HCT116 (cell line): Measurements from ENCODE around the gene KAZN.

ENCODE experiments used
- ATF3 ChIP-seq: IDR thresholded peaks from 2 replicates; pipeline ENCODE4 v1.6.1; 2012
- EZH2 ChIP-seq: fragments of 200-600 bp; sonication (generic); IDR thresholded peaks from 2 replicates; pipeline ENCODE4 v1.6.1; 2017; ENCODE audit warnings: antibody characterized with exemption, mixed run types
- EZH2phosphoT487 ChIP-seq: fragments of 200-600 bp; IDR thresholded peaks from 2 replicates; pipeline ENCODE4 v1.6.1; 2018; ENCODE audit warnings: antibody characterized with exemption, borderline replicate concordance
- JUND ChIP-seq: IDR thresholded peaks from 2 replicates; pipeline ENCODE4 v1.6.1; 2012
- POLR2A ChIP-seq: IDR thresholded peaks from 2 replicates; pipeline ENCODE4 v1.7.0; 2011; ENCODE audit warnings: borderline replicate concordance; ENCODE audit not compliant: insufficient read depth, insufficient read length; ENCODE audit errors: extremely low read depth
- POLR2AphosphoS5 ChIP-seq: IDR thresholded peaks from 2 replicates; pipeline ENCODE4 v1.6.1; 2011; ENCODE audit warnings: mild to moderate bottlenecking, low read depth, low read length, moderate library complexity
- SRF ChIP-seq: IDR thresholded peaks from 2 replicates; pipeline ENCODE4 v1.6.1; 2012; ENCODE audit warnings: low read depth
- ZBTB33 ChIP-seq: IDR thresholded peaks from 2 replicates; pipeline ENCODE4 v1.6.1; 2011; ENCODE audit warnings: mild to moderate bottlenecking, low read length, moderate library complexity; ENCODE audit not compliant: insufficient replicate concordance; ENCODE audit errors: extremely low read depth
- ZNF274 ChIP-seq: fragments of 200-500 bp; sonication (Bioruptor generic); IDR thresholded peaks from 2 replicates; pipeline ENCODE4 v1.6.1; 2014; ENCODE audit warnings: mild to moderate bottlenecking, low read depth, low read length, inconsistent platforms
- TF ChIP-seq, protein P1 (sequence below): IDR thresholded peaks from 2 replicates; pipeline ENCODE4 v1.6.1; 2012; ENCODE audit warnings: low read depth
- TF ChIP-seq, protein P2 (sequence below), 3 experiments: fragments of 200-600 bp in 1 of 3; sonication (generic) in 1 of 3; IDR thresholded peaks in 2 of 3; conservative IDR thresholded peaks in 1 of 3; 2 replicates each; pipeline ENCODE4 v1.5.1; 2012 to 2017; ENCODE audit warnings: low read depth in 2 of 3, low read length in 2 of 3, antibody characterized with exemption in 1 of 3, borderline replicate concordance in 1 of 3, control low read depth in 1 of 3, mild to moderate bottlenecking in 1 of 3, mixed read lengths in 1 of 3, mixed run types in 1 of 3, moderate library complexity in 1 of 3; ENCODE audit not compliant: insufficient read depth in 1 of 3

DNA sequence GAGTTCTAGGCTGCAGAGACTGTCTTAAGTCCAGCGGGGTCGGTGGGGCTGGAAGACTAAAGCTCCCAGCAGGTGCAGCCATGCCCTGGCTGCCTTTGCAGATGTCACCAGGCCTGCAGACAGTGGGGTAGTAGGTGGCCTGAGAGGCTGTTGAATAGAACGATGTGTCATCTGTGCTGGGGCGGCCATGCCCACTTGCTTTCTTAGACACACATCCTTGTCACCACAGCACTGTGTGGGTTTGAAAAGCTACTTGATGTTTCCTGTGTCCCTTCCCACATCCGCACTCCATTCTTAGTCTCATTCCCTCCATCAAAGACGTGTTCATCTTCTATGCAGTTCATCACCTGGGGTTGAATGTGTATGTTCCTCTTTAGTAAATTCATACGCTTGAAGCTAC is 370.5 kb downstream of the KAZN start:
- TF ChIP-seq, protein P1, sequence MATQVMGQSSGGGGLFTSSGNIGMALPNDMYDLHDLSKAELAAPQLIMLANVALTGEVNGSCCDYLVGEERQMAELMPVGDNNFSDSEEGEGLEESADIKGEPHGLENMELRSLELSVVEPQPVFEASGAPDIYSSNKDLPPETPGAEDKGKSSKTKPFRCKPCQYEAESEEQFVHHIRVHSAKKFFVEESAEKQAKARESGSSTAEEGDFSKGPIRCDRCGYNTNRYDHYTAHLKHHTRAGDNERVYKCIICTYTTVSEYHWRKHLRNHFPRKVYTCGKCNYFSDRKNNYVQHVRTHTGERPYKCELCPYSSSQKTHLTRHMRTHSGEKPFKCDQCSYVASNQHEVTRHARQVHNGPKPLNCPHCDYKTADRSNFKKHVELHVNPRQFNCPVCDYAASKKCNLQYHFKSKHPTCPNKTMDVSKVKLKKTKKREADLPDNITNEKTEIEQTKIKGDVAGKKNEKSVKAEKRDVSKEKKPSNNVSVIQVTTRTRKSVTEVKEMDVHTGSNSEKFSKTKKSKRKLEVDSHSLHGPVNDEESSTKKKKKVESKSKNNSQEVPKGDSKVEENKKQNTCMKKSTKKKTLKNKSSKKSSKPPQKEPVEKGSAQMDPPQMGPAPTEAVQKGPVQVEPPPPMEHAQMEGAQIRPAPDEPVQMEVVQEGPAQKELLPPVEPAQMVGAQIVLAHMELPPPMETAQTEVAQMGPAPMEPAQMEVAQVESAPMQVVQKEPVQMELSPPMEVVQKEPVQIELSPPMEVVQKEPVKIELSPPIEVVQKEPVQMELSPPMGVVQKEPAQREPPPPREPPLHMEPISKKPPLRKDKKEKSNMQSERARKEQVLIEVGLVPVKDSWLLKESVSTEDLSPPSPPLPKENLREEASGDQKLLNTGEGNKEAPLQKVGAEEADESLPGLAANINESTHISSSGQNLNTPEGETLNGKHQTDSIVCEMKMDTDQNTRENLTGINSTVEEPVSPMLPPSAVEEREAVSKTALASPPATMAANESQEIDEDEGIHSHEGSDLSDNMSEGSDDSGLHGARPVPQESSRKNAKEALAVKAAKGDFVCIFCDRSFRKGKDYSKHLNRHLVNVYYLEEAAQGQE, result no peak
- no peak for TF ChIP-seq EZH2
- TF ChIP-seq, protein P2, sequence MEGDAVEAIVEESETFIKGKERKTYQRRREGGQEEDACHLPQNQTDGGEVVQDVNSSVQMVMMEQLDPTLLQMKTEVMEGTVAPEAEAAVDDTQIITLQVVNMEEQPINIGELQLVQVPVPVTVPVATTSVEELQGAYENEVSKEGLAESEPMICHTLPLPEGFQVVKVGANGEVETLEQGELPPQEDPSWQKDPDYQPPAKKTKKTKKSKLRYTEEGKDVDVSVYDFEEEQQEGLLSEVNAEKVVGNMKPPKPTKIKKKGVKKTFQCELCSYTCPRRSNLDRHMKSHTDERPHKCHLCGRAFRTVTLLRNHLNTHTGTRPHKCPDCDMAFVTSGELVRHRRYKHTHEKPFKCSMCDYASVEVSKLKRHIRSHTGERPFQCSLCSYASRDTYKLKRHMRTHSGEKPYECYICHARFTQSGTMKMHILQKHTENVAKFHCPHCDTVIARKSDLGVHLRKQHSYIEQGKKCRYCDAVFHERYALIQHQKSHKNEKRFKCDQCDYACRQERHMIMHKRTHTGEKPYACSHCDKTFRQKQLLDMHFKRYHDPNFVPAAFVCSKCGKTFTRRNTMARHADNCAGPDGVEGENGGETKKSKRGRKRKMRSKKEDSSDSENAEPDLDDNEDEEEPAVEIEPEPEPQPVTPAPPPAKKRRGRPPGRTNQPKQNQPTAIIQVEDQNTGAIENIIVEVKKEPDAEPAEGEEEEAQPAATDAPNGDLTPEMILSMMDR (IDR thresholded peaks at IDR 0.05 in 2 of 3, conservative IDR thresholded peaks at IDR 0.05 in 1 of 3; ENCODE audit: borderline replicate concordance in 1 of 3, insufficient read depth in 1 of 3, low read depth in 2 of 3, low read length in 2 of 3), result no peak
- TF ChIP-seq POLR2A, result no peak
- no peak for TF ChIP-seq ATF3
- no peak for TF ChIP-seq ZNF274
- no peak for TF ChIP-seq SRF
- TF ChIP-seq JUND, result no peak
- no peak for TF ChIP-seq ZBTB33
- no peak for TF ChIP-seq EZH2phosphoT487
- TF ChIP-seq POLR2AphosphoS5, result no peak
